AG04449 (cell line): ENCODE measurements around the gene FLVCR1.

Source experiments
- CTCF ChIA-PET: fragments of 350-600 bp; formaldehyde crosslinking; extraction: SDS; loops from one replicate; lab custom pipeline; 2021; ENCODE audit warnings: antibody characterized with exemption; lab: Yijun Ruan, JAX
- POLR2A ChIA-PET: fragments of 400-600, 350-600 bp; formaldehyde crosslinking; extraction: SDS; loops from one replicate; lab custom pipeline; 2020; ENCODE audit warnings: antibody characterized with exemption, inconsistent platforms; lab: Yijun Ruan, JAX
- DNase-seq: peaks from one replicate; pipeline ENCODE4 v3.0.0-alpha.2; 2010; ENCODE audit warnings: low read depth, low spot score
- H3K4me3 ChIP-seq: 2 replicates; pipeline ENCODE4 v1.5.1; 2011; ENCODE audit warnings: low read depth, mild to moderate bottlenecking, control low read depth, low read length
- TF ChIP-seq, protein P1 (sequence below): IDR thresholded peaks from one replicate; pipeline ENCODE4 v1.5.1; 2011; ENCODE audit warnings: mild to moderate bottlenecking, moderate library complexity, low read length, control low read depth, inconsistent platforms; ENCODE audit not compliant: insufficient read depth; ENCODE audit errors: missing control alignments

The FLVCR1 gene

GRCh38 chr1:212945463-212946160, 87.5 kb downstream of the FLVCR1 start:
- TF ChIP-seq, protein P1, sequence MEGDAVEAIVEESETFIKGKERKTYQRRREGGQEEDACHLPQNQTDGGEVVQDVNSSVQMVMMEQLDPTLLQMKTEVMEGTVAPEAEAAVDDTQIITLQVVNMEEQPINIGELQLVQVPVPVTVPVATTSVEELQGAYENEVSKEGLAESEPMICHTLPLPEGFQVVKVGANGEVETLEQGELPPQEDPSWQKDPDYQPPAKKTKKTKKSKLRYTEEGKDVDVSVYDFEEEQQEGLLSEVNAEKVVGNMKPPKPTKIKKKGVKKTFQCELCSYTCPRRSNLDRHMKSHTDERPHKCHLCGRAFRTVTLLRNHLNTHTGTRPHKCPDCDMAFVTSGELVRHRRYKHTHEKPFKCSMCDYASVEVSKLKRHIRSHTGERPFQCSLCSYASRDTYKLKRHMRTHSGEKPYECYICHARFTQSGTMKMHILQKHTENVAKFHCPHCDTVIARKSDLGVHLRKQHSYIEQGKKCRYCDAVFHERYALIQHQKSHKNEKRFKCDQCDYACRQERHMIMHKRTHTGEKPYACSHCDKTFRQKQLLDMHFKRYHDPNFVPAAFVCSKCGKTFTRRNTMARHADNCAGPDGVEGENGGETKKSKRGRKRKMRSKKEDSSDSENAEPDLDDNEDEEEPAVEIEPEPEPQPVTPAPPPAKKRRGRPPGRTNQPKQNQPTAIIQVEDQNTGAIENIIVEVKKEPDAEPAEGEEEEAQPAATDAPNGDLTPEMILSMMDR, result no peak
- CTCF ChIA-PET, result no interaction called here
- no peak for DNase-seq
- no peak overlapping the region for H3K4me3 ChIP-seq
- POLR2A ChIA-PET, result no interaction called here

- ChIA-PET CTCF (no interaction called here), POLR2A (no interaction called here)
- H3K4me3 ChIP-seq, result no peak overlapping the region
- TF ChIP-seq, protein P1, result no peak
- DNase-seq, result no peak
These were observed 88.8 kb downstream of the FLVCR1 start for GRCh38 chr1:212946872-212947271.
